ENCODE measurements around the gene FAM13C.

- TF ChIP-seq USF1 (IDR thresholded peaks at IDR 0.05; ENCODE audit: borderline replicate concordance, low read depth) (no peak), EZH2phosphoT487 (IDR thresholded peaks at IDR 0.05; ENCODE audit: borderline replicate concordance, low read depth) (no peak), EP300 (IDR thresholded peaks at IDR 0.05; ENCODE audit: borderline replicate concordance in 1 of 2, low read depth in 1 of 2, low read length in 1 of 2) (no peak), CTCF (IDR thresholded peaks at IDR 0.05) (no peak), POLR2AphosphoS5 (IDR thresholded peaks at IDR 0.05; ENCODE audit: low read depth, low read length) (no peak), RAD21 (IDR thresholded peaks at IDR 0.05; ENCODE audit: low read length) (no peak), YY1 (IDR thresholded peaks at IDR 0.05; ENCODE audit: low read depth) (no peak), SMC3 (IDR thresholded peaks at IDR 0.05; ENCODE audit: low read depth, low read length) (no peak), NRF1 (IDR thresholded peaks at IDR 0.05; ENCODE audit: low read depth, low read length) (no peak)
- TF ChIP-seq, protein P1, sequence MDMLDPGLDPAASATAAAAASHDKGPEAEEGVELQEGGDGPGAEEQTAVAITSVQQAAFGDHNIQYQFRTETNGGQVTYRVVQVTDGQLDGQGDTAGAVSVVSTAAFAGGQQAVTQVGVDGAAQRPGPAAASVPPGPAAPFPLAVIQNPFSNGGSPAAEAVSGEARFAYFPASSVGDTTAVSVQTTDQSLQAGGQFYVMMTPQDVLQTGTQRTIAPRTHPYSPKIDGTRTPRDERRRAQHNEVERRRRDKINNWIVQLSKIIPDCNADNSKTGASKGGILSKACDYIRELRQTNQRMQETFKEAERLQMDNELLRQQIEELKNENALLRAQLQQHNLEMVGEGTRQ (IDR thresholded peaks at IDR 0.05; ENCODE audit: borderline replicate concordance, low read depth, low read length) = no peak
- TF ChIP-seq, protein P2, sequence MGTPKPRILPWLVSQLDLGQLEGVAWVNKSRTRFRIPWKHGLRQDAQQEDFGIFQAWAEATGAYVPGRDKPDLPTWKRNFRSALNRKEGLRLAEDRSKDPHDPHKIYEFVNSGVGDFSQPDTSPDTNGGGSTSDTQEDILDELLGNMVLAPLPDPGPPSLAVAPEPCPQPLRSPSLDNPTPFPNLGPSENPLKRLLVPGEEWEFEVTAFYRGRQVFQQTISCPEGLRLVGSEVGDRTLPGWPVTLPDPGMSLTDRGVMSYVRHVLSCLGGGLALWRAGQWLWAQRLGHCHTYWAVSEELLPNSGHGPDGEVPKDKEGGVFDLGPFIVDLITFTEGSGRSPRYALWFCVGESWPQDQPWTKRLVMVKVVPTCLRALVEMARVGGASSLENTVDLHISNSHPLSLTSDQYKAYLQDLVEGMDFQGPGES (IDR thresholded peaks at IDR 0.05; ENCODE audit: low read depth, low read length) = no peak
Observed at GRCh38 chr10:59317066-59317465, 45.3 kb downstream of the FAM13C start.
